ENCODE measurements around the gene VWA1.

DNA sequence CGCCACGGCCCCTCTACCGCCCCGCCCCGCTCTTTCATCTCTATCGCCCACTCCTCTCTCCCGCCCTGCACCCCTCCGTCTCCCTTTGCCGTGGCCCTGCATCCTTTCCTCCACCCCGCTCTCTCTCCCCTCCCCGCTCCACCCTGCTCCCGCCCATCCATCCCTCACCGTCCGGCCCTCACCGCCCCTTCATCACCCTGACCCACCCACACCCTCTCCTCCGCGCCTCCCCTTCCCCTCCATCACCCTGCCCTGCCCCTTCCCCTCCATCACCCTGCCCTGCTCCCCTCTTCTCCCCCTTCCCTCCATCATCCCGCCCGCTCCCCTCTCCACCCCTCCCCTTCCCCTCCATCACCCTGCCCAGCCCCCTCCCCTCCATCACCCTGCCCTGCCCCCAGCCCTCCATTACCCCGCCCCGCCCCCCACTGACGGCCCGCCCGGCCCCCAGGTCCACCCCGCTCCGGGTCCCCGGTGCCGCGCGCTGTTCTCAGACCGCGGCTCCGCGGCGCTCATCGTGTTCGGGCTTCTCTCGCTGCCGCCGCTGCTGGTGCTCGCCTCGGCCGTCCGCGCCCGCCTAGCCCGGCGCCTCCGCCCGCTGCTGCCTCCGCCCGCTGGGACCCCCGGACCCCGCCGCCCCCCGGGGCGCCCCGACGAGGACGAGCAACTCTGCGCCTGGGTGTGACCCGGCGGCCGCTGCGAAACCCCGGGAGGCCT, 8.2 kb upstream of the VWA1 start:
- TF ChIP-seq, protein P1, sequence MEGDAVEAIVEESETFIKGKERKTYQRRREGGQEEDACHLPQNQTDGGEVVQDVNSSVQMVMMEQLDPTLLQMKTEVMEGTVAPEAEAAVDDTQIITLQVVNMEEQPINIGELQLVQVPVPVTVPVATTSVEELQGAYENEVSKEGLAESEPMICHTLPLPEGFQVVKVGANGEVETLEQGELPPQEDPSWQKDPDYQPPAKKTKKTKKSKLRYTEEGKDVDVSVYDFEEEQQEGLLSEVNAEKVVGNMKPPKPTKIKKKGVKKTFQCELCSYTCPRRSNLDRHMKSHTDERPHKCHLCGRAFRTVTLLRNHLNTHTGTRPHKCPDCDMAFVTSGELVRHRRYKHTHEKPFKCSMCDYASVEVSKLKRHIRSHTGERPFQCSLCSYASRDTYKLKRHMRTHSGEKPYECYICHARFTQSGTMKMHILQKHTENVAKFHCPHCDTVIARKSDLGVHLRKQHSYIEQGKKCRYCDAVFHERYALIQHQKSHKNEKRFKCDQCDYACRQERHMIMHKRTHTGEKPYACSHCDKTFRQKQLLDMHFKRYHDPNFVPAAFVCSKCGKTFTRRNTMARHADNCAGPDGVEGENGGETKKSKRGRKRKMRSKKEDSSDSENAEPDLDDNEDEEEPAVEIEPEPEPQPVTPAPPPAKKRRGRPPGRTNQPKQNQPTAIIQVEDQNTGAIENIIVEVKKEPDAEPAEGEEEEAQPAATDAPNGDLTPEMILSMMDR (conservative IDR thresholded peaks at IDR 0.05): no peak
- TF ChIP-seq EZH2 (IDR thresholded peaks at IDR 0.05; ENCODE audit: low read depth): no peak
